Measurements from ENCODE around the gene SELENOH.

The SELENOH gene

DNA sequence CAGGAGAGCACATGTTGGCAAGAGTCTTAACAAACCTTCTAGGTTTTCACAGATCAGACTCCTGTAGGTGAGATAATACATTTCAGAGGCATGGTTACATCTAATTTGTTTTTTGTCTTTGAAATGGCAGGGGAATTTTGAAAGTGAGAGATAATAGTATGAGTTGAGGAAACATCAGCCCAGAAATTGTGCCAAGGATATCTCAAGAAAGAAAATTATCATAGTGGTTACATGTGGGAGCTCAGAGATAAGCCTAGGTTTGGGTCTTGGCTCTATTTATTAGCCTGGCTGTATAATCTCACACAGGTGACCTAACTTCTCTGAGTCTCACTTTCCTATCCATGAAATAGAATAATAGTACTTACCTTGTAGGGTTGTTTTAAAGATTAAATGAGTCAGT is 9.9 kb downstream of the SELENOH start:
- no peak for DNase-seq

DNA sequence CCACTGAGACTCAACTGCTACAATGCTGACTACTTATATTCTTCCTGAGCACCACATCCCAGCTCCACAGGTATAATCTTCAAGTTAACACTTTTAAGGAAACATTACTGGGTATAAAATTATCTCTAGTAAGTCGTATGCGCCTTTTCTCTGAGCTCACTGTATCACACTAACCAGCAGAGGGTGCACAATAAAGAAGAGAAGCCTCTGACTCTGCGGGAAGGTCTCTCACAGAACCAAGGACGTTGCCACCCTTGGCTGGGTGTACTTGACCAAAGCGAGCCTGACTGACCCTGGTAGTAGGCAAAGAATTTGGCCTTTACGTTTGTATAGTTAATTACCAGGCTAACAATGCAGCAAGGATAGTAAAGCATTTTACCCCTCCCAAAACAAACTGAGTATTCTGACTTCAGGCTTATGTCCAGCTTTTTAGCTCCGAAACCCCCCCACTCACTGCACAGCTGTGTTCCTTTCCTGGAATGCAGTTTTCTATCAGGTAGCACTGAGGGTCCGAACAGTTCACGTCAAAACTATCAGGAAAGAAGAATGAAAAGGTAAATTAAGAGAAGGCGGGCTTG is 10.5 kb downstream of the SELENOH start, which contains the start of gene BTBD18:
Gene BTBD18, minus strand, starts transcription at position 144 of the 578 bp plus-strand sequence. CDS start 631 bp downstream, outside the sequence.
- DNase-seq, result peak; percentile 24

DNA sequence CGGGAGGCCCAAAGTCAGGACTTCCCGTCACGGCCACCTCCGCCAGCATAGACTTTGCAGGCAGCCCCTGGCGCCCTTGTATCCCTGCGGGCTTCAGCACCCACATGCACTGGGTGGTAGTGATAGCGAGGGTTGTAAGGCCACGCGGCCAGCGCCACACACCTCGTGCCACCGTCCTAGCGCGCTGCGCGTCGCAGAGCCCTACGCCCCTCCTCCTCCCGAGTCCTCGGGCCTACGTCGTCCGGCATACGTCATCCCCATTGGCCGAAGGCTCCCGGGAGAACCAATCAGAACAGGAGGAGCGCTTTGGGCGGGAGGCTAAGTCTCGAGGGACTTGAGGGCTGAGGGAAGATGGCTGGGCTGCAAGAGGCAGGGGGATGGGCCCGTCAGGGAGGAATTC is 11.7 kb downstream of the SELENOH start:
- DNase-seq, result no peak

DNA sequence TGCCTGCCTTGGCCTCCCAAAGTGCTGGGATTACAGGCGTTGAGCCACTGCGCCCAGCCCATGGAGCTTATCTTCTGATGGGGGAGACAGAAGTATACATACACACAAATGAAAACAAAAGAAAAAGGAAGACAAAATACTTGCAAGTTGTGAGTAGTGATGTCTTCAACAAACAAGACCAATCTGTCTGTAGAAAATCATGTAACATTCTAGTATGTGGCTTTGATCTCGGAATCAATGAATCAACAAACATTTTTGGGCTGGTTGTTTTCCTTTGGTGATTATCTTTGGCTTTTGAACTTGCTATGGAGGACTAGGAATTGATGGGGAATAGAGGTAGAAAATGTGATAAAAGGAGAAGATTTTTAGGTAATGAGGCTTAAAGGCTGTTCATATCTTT is 16.9 kb downstream of the SELENOH start:
- no peak for DNase-seq

DNA sequence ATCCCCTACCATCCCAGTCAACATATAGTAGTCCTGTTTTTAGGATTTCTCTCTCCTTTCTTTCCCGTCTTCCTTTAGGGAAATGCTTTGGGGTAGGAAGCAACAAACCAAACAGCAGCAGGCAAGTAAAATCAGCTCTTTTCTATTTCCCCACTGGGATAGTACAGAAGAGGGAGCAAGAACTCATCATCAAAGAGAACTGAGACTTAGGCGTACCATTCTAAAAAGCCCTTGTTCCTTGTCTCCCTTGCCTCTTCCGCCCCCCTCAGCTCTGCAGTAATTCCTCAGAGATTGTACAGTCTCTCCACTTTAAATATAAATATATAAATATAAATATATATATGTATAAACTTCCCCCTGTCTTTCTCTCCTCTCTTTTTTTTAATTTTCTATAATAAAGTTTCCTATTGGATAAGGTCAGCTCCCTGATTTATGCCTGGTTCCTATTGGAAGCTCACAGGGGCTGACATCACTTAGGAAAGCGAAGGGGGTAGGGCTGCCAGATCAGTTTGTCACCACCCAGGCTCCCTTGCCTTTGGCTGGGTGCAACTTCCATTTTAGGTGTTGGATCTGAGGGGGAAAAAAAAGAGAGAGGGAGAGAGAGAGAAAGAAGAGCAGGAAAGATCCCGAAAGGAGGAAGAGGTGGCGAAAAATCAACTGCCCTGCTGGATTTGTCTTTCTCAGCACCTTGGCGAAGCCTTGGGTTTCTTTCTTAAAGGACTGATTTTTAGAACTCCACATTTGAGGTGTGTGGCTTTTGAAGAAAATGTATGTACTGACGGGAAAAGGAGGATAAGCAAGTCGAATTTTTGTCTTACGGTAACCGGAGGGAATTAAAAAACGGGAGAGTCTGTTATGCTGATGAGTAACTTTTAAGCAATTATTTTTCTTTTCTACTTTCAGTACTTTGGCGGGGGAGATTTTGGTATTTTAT is 20.3 kb downstream of the SELENOH start, which contains the start of gene CTNND1:
Gene CTNND1, plus strand, starts transcription at position 502 of the 934 bp plus-strand sequence. CDS start 29,677 bp downstream, outside the sequence.
- no peak for DNase-seq

DNA sequence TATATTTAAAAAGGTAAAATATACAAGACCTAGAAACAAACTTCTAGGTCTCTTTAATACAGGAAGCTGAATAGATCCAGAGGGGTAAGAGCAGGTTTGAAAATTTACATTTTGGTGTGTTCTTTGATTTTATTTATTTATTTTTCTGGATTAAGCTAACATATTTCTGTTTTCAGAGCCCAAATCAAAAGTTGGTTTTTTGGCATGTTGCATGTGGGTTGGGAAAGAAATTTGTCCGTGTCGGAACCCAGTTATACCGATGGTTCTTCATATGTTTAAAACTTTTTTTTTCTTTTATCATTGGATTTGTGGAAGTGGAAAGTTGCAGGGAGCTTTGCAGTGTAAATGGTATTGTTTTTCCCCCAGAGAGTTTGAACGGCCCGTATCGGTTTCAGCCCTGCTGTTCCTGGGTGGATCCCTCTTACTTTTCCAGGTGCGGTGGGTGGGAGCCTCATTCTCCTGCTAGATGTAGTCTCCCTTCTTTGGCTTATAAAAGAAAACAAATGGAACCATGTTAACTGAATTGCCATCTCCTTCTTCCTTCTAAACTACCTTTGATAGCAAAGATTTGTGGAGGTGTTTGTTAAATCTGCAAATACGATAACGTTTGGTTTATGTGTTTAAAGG is 21.1 kb downstream of the SELENOH start:
- no peak for DNase-seq

DNA sequence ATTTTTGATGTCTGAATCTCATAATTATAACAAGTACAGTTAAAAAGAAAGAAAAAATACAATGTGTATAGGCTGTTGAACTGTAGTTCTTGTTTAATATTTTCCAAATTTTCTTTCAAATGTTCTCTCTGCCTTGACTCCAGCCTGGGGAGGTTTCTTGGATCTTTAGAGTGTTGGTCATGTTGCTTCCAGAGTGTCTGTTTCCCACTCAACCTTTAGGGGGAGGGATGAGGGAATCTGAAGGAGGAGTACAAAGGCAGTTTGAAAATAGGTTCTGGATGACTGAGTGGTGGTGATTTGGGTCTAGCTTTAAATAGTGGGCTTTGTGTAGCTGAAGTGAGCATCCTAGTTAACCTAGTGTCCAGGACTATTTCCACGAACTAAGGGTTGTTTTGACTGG is 22.3 kb downstream of the SELENOH start:
- DNase-seq, result no peak

DNA sequence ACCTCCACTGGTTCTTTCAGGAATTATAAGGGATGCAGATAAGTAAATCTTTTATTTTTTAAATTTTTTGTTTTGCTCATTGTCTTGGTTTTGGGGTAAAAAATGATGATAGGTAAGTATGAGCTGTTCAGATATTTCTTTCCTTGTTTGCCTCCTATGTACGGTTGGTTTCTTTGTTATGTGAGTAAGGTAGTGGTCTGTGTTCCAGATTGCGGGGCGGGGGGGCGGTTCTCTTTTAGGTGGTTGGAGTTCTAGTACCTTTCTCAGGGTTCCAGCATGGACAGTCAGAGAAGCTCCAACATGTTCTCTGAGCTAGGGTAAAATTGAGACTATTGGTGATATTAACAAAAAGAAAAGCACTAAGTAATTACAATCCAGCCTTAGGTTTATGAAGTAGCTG is 22.7 kb downstream of the SELENOH start:
- no peak for DNase-seq

DNA sequence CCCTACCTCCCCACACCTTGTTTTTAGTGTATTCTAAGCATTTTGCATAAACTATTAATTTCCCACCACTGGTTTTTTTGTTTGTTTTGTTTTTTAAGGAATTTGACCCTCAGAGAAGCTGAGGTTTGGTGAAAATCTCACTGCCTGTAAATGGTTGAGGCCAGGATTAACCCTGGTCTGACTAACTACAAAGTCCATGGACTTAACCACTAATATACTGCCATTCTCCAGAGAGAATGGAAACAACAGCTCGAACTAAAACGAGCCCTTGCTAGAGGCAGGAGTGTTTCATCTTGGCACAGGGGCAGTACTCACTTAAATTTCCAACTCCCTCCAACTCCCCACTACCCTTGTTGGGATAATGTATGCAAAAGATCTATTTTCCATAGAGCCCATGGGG is 23.3 kb downstream of the SELENOH start:
- no peak for DNase-seq

DNA sequence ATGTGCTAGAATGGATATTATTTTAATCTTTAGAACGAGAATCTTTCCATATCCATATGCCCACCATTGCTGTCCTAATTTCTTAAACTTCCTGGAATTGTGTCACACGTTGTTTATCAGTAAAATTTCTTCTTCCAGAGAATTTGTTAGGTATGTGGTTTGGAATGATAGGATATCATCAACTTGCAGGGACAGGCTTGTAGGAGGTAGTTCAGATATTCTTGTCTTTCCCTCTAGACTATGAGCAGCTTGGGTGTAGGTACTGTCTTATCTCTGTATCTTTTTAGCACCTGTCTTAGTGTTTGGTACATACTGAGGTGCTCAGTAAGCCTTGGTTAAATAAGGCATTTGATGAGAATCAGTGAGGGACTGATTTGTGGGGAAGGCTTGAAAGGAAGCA is 23.7 kb downstream of the SELENOH start:
- no peak for DNase-seq

DNA sequence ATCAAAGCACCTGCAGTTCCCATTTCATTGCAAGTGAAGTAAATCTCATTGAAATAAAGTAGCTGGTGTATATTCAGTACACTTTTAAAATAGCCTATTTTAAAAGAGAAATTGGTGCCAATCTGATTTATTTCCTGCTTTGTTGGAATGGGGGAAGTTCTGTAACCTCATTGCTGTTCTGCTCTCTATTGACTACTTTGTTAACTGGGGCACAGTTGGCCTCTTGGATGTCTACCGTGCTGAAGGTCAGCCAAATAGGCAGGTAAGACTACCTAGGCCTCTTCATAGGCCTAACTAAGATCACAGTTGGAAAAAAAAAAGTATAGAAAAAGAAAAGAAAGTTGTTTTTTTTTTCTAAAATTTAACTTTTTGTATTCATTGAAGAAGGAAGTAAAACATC is 29.5 kb downstream of the SELENOH start:
- no peak for DNase-seq

DNA sequence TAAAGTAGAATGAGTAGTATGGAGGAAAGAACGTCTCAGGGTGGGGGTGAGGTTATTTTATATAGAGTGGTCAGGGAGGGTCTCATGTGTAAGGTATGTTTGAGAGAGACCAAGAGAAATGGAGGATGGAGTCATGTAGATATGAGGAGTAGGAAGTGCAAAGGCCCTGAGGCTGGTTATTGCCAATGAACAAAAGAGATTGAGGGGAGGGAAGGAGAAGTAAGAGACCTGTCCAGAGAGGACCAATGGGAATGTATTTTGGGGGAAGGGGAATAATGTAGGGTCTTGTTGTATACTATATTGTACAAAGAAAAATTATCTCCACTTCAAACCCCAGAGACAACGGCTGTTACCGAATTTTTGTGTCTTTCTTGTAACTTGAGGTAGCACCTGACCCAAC is 30.1 kb downstream of the SELENOH start:
- no peak for DNase-seq

DNA sequence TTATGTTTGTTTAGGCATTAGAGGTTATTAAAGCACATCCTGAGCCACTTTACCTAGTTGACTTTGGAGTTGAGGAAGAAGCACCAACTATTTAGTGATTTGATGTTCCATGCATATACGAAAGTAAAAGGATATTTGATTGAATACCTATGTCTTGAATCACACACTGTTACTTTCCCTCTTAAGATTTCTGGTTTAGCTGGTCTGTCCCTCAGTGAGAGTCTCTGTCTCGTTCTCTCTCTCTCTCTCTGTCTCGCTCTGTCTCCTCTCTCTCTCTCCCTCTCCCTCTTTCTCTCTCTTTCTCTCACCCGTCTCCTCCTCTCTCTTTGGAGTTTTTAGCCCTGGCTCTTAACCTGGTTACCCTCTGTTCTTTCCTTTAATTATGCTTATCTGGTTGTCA is 31.3 kb downstream of the SELENOH start:
- DNase-seq, result no peak

DNA sequence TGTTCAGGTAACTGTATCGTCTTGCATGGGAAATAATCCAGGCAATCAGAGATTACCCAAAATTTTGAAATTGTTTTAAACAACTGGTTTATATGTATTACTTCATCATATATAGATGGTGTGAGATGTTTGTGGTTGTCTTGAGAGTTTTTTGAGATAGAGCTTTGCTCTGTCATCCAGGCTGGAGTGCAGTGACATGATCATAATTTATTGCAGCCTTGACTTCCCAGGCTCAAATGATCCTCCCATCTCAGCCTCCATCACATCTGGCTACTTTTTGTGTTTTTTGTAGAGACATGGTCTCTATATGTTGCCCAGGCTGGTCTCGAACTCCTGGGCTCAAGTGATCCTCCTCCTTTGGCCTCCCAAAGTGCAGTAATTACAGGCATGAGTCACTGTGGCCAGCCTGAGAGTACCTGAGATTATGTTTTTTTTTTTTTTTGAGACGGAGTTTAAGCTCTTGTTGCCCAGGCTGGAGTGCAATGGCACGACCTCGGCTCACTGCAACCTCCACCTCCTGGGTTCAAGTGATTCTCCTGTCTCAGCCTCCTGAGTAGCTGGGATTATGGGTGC is 31.8 kb downstream of the SELENOH start:
- DNase-seq, result no peak

DNA sequence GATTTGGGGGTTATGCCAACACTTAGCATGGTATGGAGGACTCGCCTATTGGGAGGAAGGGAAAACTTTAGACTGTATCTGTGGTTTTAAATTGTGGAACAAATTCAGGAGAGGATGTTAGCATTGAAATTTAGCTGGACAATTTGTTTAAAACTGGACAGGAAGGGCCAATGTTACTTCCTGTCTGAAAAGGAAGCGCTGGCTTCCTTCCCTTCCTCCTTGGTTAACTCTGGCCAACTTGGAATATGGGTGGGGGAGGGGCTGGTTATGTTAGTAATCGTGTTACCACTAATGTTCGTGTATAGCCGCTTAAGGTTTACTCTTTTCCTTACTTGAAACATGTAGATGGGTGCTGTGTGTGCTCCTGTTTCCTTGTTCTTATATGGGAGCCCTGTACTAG is 34.2 kb downstream of the SELENOH start:
- no peak for DNase-seq

DNA sequence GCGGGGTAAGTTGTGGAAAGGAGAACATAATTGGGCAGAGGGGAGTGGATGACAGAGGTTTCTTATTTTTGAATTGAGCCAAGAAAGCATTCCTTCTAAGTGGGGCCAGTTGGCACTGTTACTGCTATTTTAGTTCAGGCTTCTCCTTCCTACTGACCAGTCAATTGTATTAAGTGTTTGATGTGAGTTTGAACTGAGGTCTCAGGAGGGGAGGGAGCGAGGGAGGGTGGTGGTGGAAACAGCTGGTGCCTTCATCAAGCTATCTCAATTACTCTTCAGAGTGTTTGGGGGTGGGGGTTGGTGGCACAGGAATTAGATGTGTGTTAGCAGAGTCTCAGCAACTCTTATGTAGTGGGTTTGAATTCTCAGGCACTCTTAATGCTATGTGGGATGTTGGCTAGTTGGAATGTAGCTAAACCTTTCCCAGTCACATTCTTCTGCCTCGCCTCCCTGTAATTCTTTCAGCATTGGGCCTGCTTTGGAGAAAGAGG is 34.8 kb downstream of the SELENOH start:
- DNase-seq, result no peak

DNA sequence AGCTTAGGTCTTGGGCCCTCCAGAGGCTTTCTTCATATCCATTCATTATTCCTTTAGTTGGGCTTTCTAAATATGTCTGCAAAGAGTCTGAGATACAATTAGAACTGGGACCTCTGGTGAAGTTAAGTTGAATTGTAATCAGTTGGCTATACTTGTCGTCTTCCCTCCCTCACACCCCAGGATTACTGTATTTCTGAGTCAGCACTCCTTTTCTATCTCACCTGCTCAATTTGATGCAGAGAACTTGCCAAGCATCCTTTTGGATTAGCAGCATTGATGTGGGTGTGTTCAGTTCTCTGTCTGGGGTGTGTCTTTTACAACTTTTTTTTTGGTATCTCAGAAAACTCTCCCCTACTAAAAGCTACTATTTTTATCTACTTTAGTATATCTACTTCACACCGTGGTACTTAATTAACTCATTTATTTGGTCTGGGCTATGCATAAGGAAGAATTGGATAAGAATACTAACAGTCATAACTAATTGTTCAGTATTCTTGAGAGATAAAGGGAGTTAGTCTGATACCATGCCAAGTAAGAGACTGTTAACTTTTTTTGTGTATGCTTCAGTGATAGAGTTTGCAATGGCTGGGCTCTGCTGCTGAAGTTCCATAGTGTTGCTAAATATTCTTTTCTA is 35.4 kb downstream of the SELENOH start:
- no peak for DNase-seq

DNA sequence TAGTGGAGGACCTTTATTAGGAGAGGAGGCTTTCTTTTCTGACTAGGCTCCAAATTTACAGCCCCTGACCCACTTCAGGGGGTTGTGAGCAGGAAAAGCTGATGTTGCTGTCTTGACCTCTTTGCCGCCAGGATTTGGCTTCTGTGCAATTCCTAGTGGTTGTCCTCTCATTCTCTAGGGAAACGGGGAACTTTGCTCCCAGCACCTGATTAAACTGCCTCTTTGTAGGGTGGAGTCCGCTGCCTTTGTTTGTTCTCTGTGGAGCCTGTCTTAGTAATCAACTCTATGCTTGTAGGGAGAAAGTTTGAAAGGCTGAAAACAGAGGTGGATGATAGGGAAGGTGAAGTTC is 36.7 kb downstream of the SELENOH start:
- no peak for DNase-seq

DNA sequence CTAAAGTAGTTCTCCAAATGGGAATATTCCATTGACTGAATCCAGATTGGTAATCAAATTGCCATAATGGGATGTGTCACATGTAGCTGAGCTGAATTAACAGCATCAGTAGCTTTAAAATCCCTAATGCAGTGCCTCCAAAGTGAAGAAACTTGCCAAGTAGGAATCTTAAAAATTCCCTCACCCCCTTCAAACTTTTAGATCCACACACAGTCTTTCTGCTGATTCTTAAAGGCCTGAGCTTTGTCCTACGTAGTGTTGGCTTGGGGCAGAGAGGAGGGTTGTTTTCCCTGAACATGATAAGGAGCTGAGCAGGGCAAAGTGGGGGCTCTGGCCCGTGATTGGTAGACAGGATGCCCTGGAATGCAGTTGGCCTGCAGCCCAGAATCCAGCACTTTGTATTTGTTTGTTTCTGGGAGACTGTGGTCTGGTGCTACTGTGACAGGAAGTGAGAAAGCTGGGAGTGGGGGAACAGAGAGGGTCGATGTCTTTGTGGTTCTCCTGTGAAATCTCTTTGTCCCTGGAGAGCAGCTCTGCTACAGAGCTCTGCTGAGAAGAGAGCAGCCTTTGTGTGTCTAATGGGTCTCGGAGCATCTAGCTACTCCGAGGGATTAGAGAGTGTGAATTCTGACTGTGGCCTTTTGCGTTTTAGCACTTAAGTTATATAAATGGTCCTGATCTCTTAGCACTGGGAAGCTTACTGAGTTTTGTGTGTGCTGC is 37.2 kb downstream of the SELENOH start:
- no peak for DNase-seq

DNA sequence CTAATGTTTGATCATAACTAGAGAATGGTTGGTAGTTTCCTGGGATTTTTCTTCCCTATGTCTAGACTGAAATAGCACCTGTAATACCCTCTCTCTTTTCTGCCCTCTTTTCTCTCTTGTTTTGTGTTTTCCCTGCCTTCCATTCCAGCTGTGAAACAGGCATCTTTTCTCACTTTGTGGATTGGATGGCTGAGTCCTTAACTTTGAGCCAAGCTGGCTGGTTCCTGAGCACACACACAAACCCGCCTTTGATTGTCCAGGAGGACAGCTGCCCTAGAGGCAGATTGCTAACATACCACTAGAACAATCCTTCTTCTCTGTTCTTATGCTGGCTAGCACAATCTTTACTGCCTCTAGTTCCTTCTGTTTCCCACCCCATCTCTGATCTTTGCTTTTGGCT is 38.0 kb downstream of the SELENOH start:
- DNase-seq, result no peak

DNA sequence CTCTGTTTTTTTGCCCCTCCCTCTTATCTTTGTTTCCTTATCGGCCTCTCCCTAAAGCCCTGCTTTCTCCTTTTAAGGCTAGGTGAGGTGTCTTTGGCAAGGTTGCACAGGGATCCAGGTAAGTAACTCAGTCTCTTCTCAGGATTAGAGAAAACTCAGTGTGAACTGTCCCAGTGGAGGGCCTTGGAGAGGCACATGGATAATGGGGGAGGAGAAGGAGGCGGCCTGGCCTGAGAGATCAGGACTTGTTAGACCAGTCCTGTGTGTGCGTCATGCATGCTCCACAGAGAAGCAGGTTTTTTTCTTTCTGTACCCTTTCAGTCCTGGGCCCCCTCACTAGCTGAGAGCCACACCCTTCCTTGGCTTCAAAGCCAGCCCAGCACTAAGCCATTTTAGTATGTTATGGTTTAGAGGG is 40.2 kb downstream of the SELENOH start:
- DNase-seq, result no peak

DNA sequence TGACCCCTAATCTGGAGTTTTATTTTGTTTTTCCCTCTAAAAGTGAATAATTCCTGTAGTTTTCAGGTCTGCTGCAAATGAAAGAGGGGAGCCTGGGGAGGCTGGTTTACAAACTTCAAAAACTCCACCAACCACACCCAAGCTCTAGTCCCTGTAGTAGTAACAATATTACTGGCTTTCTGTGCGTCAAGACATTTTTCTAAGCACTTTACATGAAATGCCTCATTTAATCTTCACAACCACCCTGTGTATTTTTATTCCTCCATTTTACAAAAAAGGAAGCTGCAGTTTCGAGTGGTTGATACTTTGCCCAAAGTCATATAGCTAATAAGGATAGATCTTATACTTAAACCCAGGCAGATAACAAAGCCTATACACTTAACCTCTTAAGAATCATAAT is 43.8 kb downstream of the SELENOH start:
- DNase-seq, result no peak
